Mesendoderm (in vitro differentiated cells): ENCODE measurements around the gene GGPS1.
"Not testable (repeated sequence)": the region's sequence is repeated elsewhere in the genome, so short reads cannot be mapped to it uniquely, and the experiment has no call there.

Experiments used
- DNase-seq: peaks from one replicate; pipeline ENCODE4 v3.0.0; 2013
- H2AK5ac ChIP-seq: 2 replicates; pipeline ENCODE4 v1.6.1; 2013; ENCODE audit warnings: low read length, inconsistent platforms
- H2BK120ac ChIP-seq: 2 replicates; pipeline ENCODE4 v1.6.1; 2013; ENCODE audit warnings: low read depth, mild to moderate bottlenecking, low read length, moderate library complexity, mixed read lengths
- H2BK15ac ChIP-seq: replicated peaks from 2 replicates; pipeline ENCODE4 v1.6.1; 2013; ENCODE audit warnings: low read depth, mild to moderate bottlenecking, moderate library complexity
- H2BK5ac ChIP-seq: 2 replicates; pipeline ENCODE4 v1.6.1; 2013; ENCODE audit warnings: low read length, inconsistent platforms
- H3K18ac ChIP-seq: 2 replicates; pipeline ENCODE4 v1.6.1; 2013; ENCODE audit warnings: mild to moderate bottlenecking, low read length, mixed read lengths
- H3K23ac ChIP-seq: one replicate; pipeline ENCODE4 v1.6.1; 2013; ENCODE audit warnings: low read length
- H3K27ac ChIP-seq: 2 replicates; pipeline ENCODE4 v1.5.1; 2013; ENCODE audit warnings: low read depth, mild to moderate bottlenecking, inconsistent platforms, low read length, moderate library complexity
- H3K27me3 ChIP-seq: 2 replicates; pipeline ENCODE4 v1.6.1; 2013; ENCODE audit warnings: low read length, control low read depth, mild to moderate bottlenecking, inconsistent platforms; ENCODE audit not compliant: insufficient read depth, poor library complexity
- H3K36me3 ChIP-seq: 2 replicates; pipeline ENCODE4 v1.6.1; 2013; ENCODE audit warnings: low read length, inconsistent platforms; ENCODE audit not compliant: control insufficient read depth, insufficient read depth
- H3K4ac ChIP-seq: one replicate; pipeline ENCODE4 v1.6.1; 2013; ENCODE audit warnings: low read depth, mild to moderate bottlenecking, low read length, moderate library complexity
- H3K4me1 ChIP-seq: 2 replicates; pipeline ENCODE4 v1.6.1; 2013; ENCODE audit warnings: low read depth, low read length, inconsistent platforms; ENCODE audit not compliant: control insufficient read depth
- H3K4me2 ChIP-seq: 2 replicates; pipeline ENCODE4 v1.6.1; 2013; ENCODE audit warnings: low read length
- H3K4me3 ChIP-seq: 2 replicates; pipeline ENCODE4 v1.5.1; 2013; ENCODE audit warnings: mild to moderate bottlenecking, low read length
- H3K56ac ChIP-seq: one replicate; pipeline ENCODE4 v1.6.1; 2013; ENCODE audit warnings: low read length
- H3K79me1 ChIP-seq: 2 replicates; pipeline ENCODE4 v1.6.1; 2013; ENCODE audit warnings: low read length, inconsistent platforms
- H3K79me2 ChIP-seq: 2 replicates; pipeline ENCODE4 v1.6.1; 2013; ENCODE audit warnings: mild to moderate bottlenecking, low read length; ENCODE audit not compliant: control insufficient read depth, insufficient read depth
- H3K9ac ChIP-seq: 2 replicates; pipeline ENCODE4 v1.6.1; 2013; ENCODE audit warnings: low read length, inconsistent platforms
- H4K5ac ChIP-seq: one replicate; pipeline ENCODE4 v1.6.1; 2013; ENCODE audit warnings: low read length
- H4K8ac ChIP-seq: one replicate; pipeline ENCODE4 v1.6.1; 2013; ENCODE audit warnings: low read depth, mild to moderate bottlenecking, control low read depth, low read length, moderate library complexity
- WGBS: extraction: QIAGEN DNeasy Blood & Tissue Kit; methylation state at CpG from one replicate; pipeline ENCODE4 v1.1.7; 2013; ENCODE audit warnings: low lambda C conversion rate, missing lambda C conversion rate; ENCODE audit not compliant: insufficient coverage; ENCODE audit errors: extremely low coverage; 5-methylcytosine and 5-hydroxymethylcytosine counted together

Gene GGPS1

GRCh38 chr1:235309206-235309605 is 19.2 kb upstream of the GGPS1 start:
- not testable (repeated sequence) for H4K5ac ChIP-seq, H3K79me1 ChIP-seq, DNase-seq, H3K56ac ChIP-seq, H2BK15ac ChIP-seq, H3K27me3 ChIP-seq, H3K18ac ChIP-seq, H3K4me3 ChIP-seq, H3K4me2 ChIP-seq, H2AK5ac ChIP-seq, H3K23ac ChIP-seq, H2BK5ac ChIP-seq, H3K27ac ChIP-seq, H2BK120ac ChIP-seq, H3K9ac ChIP-seq, H3K4me1 ChIP-seq, H3K36me3 ChIP-seq, H4K8ac ChIP-seq, H3K4ac ChIP-seq
- peaks cover 58% of the 10 kb centered on the region for H3K79me2 ChIP-seq
- no CpG with 5 or more reads among the region's 32 CpGs for WGBS

DNA sequence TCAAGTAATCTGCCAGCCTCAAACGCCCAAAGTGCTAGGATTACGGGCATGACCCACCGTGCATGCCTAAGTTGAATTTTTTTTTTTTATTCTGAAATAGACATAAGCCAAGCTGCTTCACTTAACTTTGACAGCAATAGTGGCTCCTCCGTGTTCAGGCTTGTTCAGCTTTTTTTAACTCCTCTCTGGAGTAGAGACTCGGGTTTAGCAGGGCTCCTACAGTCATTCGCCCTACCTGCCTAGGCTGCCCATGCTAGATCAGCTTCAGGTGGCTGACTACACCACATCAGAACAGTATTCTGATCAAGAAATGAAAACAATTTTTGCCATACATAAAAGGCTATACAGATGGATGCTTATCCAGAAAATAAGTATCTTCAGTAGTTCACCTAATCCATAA is 15.1 kb upstream of the GGPS1 start:
- Histone ChIP-seq H3K36me3 (no peaks in the 10 kb centered on the region), H3K18ac (no peak overlapping the region), H2BK15ac (no peak overlapping the region), H3K4me1 (no peaks in the 10 kb centered on the region), H3K4me3 (no peak overlapping the region), H2BK120ac (no peak overlapping the region), H3K23ac (no peak overlapping the region), H3K9ac (no peak overlapping the region), H3K79me2 (peaks cover 47% of the 10 kb centered on the region), H3K27me3 (no peaks in the 10 kb centered on the region), H4K8ac (no peak overlapping the region), H2BK5ac (no peak overlapping the region), H3K27ac (no peak overlapping the region), H4K5ac (no peak overlapping the region), H3K4me2 (no peak overlapping the region), H3K79me1 (peaks cover 3% of the 10 kb centered on the region), H3K4ac (no peak overlapping the region), H2AK5ac (no peak overlapping the region), H3K56ac (no peak overlapping the region)
- no CpG with 5 or more reads among the region's 6 CpGs for whole genome bisulfite sequencing
- no peak for DNase-seq

- DNase-seq, result no peak
- Histone ChIP-seq H3K9ac (no peak overlapping the region), H2BK5ac (no peak overlapping the region), H3K27ac (no peak overlapping the region), H3K56ac (no peak overlapping the region), H2BK15ac (no peak overlapping the region), H4K5ac (no peak overlapping the region), H2BK120ac (no peak overlapping the region), H3K4ac (no peak overlapping the region), H3K27me3 (no peaks in the 10 kb centered on the region), H3K36me3 (no peaks in the 10 kb centered on the region), H3K4me1 (no peaks in the 10 kb centered on the region), H4K8ac (no peak overlapping the region), H3K23ac (no peak overlapping the region), H3K4me3 (no peak overlapping the region), H2AK5ac (no peak overlapping the region), H3K4me2 (no peak overlapping the region), H3K18ac (no peak overlapping the region), H3K79me1 (peaks cover 3% of the 10 kb centered on the region), H3K79me2 (peaks cover 56% of the 10 kb centered on the region)
- 100% methylated on average over 2 of the region's 4 CpGs for WGBS
Measured at GRCh38 chr1:235313931-235314678, 14.3 kb upstream of the GGPS1 start.

- Histone ChIP-seq H3K23ac (no peak overlapping the region), H3K4ac (no peak overlapping the region), H4K5ac (no peak overlapping the region), H3K79me2 (peaks cover 64% of the 10 kb centered on the region), H3K4me3 (no peak overlapping the region), H2AK5ac (no peak overlapping the region), H3K18ac (no peak overlapping the region), H3K9ac (no peak overlapping the region), H3K27me3 (no peaks in the 10 kb centered on the region), H3K56ac (no peak overlapping the region), H4K8ac (no peak overlapping the region), H3K4me2 (no peak overlapping the region), H2BK120ac (no peak overlapping the region), H3K36me3 (no peaks in the 10 kb centered on the region), H2BK5ac (no peak overlapping the region), H3K79me1 (peaks cover 3% of the 10 kb centered on the region), H2BK15ac (no peak overlapping the region), H3K27ac (no peak overlapping the region), H3K4me1 (no peaks in the 10 kb centered on the region)
- DNase-seq, result no peak
- no CpG with 5 or more reads among the region's 5 CpGs for WGBS
Measured at GRCh38 chr1:235315173-235315572, 13.2 kb upstream of the GGPS1 start.

- H3K23ac ChIP-seq, result no peak overlapping the region
- H3K4me2 ChIP-seq, result no peak overlapping the region
- no peak overlapping the region for H4K5ac ChIP-seq
- no peak overlapping the region for H3K56ac ChIP-seq
- no peak for DNase-seq
- H3K27me3 ChIP-seq, result no peaks in the 10 kb centered on the region
- WGBS, result no CpG with 5 or more reads among the region's 4 CpGs
- peaks cover 65% of the 10 kb centered on the region for H3K79me2 ChIP-seq
- no peak overlapping the region for H2BK5ac ChIP-seq
- no peak overlapping the region for H3K9ac ChIP-seq
- no peak overlapping the region for H3K18ac ChIP-seq
- H3K4ac ChIP-seq, result no peak overlapping the region
- H3K4me3 ChIP-seq, result no peak overlapping the region
- no peak overlapping the region for H2BK120ac ChIP-seq
- no peak overlapping the region for H2BK15ac ChIP-seq
- no peak overlapping the region for H2AK5ac ChIP-seq
- H3K27ac ChIP-seq, result no peak overlapping the region
- H3K79me1 ChIP-seq, result peaks cover 6% of the 10 kb centered on the region
- no peaks in the 10 kb centered on the region for H3K4me1 ChIP-seq
- H3K36me3 ChIP-seq, result peaks cover 2% of the 10 kb centered on the region
- H4K8ac ChIP-seq, result no peak overlapping the region
Measured at GRCh38 chr1:235315735-235316134, 12.6 kb upstream of the GGPS1 start.

DNA sequence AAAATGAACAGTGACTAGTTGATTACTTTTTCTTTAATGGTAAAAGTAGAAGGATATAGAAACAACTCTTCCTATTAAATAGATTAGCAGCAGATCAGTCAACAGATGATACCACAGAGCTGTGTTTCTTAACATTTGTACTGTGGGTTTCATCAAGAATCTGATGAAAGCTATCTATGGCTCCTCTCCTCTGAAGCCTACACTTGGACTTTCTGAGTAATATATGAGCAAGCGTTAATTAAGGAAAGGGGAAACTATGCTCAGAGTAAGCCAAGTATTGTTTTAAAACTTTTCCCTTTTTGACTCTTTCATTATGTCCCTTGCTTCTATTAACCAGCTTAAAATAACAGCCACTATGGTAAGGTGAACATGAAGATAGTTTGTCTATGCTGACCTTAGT is 11.2 kb upstream of the GGPS1 start:
- Histone ChIP-seq H3K36me3 (peaks cover 2% of the 10 kb centered on the region), H3K9ac (no peak overlapping the region), H2BK5ac (no peak overlapping the region), H3K4me1 (no peaks in the 10 kb centered on the region), H3K23ac (no peak overlapping the region), H2AK5ac (no peak overlapping the region), H4K8ac (no peak overlapping the region), H4K5ac (no peak overlapping the region), H3K4ac (no peak overlapping the region), H3K27ac (no peak overlapping the region), H3K4me2 (no peak overlapping the region), H3K56ac (no peak overlapping the region), H3K4me3 (no peak overlapping the region), H2BK15ac (no peak overlapping the region), H2BK120ac (no peak overlapping the region), H3K79me2 (peaks cover 68% of the 10 kb centered on the region), H3K18ac (no peak overlapping the region), H3K79me1 (peaks cover 5% of the 10 kb centered on the region), H3K27me3 (no peaks in the 10 kb centered on the region)
- no peak for DNase-seq
- no CpG with 5 or more reads among the region's 1 CpG for WGBS
